GM18511 (cell line): Measurements from ENCODE around the gene DST.
A peak's percentile ranks its signal among the peaks of the same experiment; 100 is the strongest.

Source experiments
- ATAC-seq: cut with Tn5 transposase; IDR thresholded peaks from one replicate; pipeline ENCODE4 v1.9.1; 2021; ENCODE audit warnings: mild to moderate bottlenecking, moderate library complexity; ENCODE audit not compliant: unreplicated experiment

The DST gene

GRCh38 chr6:56539527-56540105 lies 103.1 kb downstream of the DST start:
- no peak for ATAC-seq

- ATAC-seq: no peak
Measured at GRCh38 chr6:56538851-56539250, 103.8 kb downstream of the DST start.

- no peak for ATAC-seq
Measured at GRCh38 chr6:56537223-56537770, 105.4 kb downstream of the DST start.

GRCh38 chr6:56536536-56536935 lies 106.2 kb downstream of the DST start:
- ATAC-seq: no peak

GRCh38 chr6:56535626-56536025 lies 107.1 kb downstream of the DST start:
- no peak for ATAC-seq

GRCh38 chr6:56534680-56535419 lies 107.8 kb downstream of the DST start:
- no peak for ATAC-seq

- peak; percentile 70 for ATAC-seq
Measured at GRCh38 chr6:56532766-56533551, 109.7 kb downstream of the DST start.

GRCh38 chr6:56531839-56532595 lies 110.7 kb downstream of the DST start:
- no peak for ATAC-seq

- no peak for ATAC-seq
Measured at GRCh38 chr6:56529594-56530191, 113.0 kb downstream of the DST start.

GRCh38 chr6:56528412-56528841 lies 114.3 kb downstream of the DST start:
- no peak for ATAC-seq

- ATAC-seq: no peak
Measured at GRCh38 chr6:56527934-56528333, 114.8 kb downstream of the DST start.

- no peak for ATAC-seq
Measured at GRCh38 chr6:56526860-56527544, 115.7 kb downstream of the DST start.

- ATAC-seq: no peak
Measured at GRCh38 chr6:56525974-56526789, 116.5 kb downstream of the DST start.

GRCh38 chr6:56524891-56525703 lies 117.6 kb downstream of the DST start:
- no peak for ATAC-seq

GRCh38 chr6:56522495-56523270 lies 120.0 kb downstream of the DST start:
- no peak for ATAC-seq

- ATAC-seq: no peak
Measured at GRCh38 chr6:56521976-56522375, 120.7 kb downstream of the DST start.

GRCh38 chr6:56521454-56521853 lies 121.2 kb downstream of the DST start:
- no peak for ATAC-seq
